Activated T-cell treated with anti-CD3 and anti-CD28 coated beads for 48 hours (primary cell): ENCODE measurements around the gene AQP5.

Experiments used
- DNase-seq: peaks from one replicate; pipeline ENCODE4 v3.0.0-alpha.2; 2020; ENCODE audit warnings: low read depth

The AQP5 gene

DNA sequence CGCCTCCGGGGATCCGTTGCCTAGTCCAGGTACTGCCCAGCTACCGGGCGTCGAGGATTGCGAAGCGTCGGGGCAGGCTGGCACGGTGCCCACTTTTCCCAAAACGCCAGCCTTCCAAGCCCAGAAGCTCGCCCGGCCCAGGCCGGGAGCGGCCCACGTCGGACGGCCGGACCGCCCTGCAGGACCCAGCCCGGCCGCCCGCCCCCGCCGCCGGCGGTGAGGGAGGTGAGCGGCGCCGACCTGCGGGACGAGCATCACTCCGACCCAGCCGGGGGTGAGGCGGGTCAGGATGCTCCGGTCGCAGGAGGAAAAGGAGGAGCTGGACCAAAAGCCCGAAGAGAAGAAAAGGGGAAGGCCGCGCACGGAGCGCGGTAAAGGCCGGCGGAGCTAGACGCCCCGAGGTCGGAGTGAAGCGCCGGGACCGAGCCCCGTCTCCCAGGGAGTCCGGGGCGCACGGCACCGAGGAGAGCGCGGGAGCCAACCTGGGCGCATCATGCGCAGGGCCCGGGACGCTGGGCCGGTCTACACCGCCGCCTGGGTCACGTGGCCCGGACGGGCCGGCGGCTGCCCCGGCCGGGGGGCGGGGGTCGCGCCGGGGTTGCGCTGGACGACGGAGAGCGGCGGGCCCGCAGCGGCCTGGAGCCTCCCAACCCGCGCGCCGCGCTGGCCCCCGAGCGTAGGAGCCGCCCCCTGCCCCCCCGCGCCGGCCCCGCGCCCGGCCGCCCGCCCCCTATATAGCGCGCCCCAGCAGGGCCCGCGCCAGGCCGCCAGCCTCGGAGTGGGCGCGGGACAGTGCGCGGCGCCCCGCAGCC lies at the start of gene AQP5:
Gene AQP5, plus strand, starts transcription at position 762 of the 812 bp plus-strand sequence. CDS start 146 bp downstream, outside the sequence.
- no peak for DNase-seq

DNA sequence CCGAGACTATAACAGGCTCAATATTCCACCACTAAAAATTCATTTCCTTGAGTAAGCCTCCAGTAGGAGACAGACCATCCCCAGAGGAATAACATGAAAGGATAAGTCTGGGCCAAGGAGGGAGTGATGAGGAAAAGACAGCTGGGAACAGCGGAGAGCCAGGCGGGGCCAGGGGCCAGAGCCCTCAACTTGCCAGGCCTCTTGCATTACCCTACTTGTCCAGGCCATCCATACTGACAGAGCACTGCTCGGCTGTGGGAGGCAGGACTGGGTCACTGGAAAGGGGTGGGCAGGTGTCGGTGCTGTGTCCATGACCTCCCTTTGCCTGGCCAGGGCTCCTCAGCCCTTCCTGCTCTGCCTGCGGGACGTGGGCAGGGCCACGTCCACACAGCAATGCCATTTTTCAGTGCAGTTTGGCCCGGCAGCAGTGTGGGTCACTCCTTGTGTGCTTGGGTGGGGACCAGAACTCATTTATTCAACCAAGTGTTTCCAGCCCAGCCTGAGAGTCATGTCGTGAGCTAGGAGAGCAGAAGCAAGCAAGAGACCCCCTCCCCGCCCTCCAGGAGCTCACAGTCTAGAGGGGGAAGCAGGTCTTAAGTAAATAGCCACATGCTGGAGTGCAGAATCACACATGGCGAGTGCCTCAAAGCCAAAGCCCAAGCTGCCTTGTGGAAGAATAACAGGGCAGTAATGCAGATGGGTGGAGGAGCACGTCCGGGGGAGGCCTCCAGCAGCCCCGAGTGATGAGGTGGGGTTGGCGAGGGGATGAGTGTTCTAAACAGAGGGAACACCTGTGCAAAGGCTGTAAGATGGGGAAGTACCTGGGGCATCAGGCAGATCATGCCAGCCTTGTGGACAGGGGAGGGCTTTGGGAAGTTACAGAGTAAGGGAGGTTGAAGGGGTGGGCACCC lies 49.1 kb upstream of the AQP5 start:
- no peak for DNase-seq

DNA sequence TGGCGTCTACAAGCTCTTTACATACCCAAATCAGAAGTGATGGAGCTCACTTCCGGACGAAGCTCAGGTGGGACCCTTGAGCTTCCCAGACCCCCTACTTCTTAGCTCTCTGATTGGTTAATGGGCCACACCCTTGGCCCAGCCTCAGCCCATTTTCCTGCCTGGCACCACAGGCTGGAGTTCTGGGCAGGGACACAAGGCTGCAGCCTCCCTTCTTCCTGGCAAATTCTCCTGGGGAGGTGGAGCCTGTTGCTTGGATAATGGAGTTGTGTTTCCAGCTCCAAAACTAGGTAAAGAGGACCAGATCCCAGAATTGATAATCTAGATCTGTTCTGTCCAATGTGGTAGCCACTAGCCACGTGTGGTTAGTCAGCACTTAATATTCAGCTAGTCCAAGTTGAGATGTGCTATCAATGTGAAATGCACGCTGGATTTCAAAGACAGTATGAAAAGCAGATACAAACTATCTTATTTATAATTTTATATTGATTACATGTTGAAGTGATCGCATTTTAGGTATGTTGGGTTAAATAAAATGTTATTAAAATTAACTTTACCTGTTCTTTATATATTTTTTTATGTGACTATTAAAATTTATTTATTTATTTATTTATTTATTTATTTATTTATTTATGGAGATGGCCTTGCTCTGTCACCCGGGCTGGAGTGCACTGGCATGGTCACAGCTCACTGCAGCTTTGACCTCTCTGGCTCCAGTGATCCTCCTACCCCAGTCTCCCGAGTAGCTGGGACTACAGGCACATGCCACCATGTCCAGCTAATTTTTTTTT lies 45.3 kb upstream of the AQP5 start:
- DNase-seq: no peak

DNA sequence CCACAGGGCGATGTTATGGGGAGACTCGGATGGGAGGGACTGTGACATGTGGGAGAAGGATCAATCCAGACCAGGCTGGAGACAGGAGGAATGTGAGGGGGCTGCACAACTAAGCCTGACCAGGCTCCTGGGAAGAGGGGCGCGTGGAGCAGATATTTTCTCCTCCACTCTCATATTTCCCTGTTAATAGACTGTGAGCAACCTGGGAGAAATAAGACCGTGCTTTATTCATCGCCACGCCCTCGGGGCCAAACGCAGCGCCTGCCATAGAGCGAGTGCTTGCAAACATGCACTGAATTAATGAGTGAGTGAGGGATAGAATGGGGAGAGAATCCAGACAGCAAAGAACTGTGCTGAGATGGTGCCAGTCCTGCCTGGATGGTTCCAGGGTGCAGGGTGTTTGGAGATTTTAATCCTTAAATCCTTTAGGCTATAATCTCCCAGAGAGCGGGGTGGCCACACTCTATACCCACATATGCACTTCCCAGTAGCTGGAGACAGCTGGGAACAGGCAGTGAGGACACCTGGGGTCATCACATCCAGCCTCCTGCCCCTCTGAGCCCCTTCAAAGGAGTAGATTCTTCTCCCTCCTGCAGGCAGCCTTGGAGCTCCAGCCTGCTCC lies 44.4 kb upstream of the AQP5 start:
- DNase-seq: no peak

DNA sequence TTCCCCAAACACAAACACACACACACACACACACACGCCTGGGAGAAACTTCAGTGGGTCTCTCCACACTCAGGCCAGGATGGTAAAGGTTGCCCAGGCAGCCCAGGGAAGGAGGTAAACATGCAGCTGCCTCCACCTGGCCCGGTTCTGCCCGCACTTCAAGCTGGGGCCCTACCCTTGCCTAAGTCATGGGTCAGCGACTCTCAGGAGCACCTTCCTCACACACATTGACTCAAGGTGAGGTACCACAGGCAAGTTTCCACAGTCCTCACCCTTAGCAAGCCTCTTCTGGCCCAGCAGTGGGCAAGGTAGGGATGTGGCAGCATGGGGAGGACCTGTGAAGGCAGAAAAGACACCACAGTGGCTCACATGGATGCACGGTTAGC lies 43.9 kb upstream of the AQP5 start:
- no peak for DNase-seq

DNA sequence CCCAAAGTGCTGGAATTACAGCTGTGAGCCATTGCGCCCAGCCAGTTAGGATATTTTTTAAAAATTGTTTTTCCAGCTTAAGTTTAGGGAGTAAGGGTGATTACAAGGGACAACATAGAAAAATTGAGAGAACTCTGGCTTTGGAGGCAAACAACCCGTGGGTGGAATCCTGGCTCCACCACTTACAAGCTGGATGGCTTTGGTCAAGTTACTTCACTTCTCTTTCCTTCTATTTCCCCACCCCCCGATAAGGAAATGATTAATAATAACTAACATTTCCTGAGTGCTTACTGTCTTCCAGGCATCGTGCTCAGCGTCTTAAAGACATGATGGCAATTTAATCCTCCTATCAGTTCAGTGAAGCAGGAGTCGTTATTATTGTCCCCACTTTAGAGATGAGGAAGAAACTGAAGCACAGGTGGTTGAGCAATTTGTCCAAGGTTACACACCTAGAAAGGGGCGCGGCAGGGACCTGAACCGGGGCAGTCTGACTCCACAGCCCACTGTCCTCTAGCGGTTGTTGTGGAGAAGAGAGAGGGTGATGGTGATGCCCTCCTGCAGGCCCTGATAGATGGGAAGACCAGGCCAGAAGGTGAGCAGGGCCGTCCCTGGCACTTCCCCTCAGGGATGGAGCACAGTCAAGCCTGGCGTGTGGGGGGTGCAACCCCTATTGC lies 41.3 kb upstream of the AQP5 start:
- DNase-seq: no peak

DNA sequence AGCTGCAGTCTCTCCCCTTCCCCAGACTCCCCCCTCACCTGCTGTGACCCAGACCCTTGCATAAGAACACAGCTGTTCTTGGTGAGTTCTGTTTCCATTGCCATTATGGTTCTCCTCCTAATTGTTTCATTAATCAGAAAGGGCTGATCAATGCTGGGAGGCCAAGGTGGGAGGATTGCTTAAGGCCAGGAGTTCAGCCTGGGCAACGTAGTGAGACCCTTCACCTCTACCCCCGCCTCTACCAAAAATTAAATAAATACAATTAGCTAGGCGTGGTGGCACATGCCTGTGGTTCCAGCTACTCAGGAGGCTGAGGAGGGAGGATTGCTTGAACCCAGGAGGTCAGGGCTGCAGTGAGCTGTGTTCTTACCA lies 40.8 kb upstream of the AQP5 start:
- no peak for DNase-seq

DNA sequence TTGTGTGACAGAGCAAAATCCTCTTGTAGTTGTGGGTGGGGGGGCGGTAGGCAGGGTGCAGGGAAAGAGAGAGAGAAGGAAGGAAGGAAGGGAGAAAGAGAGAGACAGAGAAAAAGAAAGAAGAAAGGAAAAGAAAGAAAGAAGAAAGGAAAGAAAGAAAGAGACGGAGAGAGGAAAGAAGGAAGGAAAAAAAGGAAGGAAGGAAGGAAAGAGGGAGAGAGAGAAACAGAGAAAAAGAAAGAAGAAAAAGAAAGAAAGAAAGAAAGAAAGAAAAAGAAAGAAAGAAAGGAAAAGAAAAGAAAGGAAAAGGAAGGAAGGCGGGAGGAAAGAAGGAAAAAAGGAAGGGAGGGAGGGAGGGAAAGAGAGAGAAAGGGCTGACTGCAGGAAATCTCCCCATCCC lies 40.4 kb upstream of the AQP5 start:
- DNase-seq: no peak

DNA sequence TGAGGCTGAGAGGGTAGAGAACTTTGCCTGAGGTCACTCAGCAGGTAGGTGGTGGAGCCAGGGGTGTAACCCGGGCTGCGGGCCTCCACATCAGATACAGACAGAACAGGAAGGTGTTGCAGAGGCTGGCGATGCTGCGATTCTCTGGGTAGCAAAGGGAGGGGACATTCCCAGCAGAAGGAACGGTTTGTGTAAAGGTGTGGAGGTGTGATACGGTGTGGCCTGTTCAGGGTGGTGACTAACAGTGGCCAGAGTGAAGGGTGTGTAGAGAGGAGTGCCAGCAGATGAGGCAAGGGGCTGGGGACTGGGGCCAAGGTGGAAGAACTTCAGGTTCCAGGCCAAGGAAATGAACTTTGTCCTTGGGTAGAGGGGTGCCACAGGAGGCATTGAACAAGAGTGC lies 39.7 kb upstream of the AQP5 start:
- no peak for DNase-seq

DNA sequence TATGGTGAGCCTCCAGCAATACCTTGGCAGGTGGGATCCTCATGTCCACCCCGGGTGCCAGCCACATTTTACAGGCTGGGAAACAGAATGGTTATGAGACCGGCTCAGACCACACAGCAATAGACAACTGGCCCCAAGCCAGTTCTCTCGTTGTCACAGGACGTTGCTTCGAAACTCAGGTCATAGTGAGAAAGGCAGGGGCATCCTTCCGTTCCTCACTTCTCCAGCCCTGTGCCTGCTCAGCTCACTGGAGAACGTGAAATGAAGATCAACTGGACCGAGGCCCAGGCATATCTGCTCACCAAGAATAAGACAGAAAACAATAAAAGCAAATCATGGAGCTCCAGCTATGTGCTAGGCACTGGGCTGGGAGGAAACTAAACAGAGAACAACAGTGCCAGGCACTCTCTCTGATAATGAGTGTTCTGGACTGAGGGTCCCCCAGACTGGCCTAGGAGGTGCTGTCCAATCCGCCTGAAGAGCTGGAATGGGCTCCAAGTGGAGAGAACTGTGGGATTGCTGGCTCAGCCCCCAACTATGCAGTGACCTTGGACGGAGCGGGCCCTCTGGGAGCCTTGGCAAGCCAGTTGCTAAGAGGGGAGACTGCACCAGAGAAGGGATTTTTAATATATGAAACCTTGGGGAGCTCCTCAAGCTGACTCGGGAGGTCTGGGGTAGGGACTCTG lies 39.2 kb upstream of the AQP5 start:
- no peak for DNase-seq

DNA sequence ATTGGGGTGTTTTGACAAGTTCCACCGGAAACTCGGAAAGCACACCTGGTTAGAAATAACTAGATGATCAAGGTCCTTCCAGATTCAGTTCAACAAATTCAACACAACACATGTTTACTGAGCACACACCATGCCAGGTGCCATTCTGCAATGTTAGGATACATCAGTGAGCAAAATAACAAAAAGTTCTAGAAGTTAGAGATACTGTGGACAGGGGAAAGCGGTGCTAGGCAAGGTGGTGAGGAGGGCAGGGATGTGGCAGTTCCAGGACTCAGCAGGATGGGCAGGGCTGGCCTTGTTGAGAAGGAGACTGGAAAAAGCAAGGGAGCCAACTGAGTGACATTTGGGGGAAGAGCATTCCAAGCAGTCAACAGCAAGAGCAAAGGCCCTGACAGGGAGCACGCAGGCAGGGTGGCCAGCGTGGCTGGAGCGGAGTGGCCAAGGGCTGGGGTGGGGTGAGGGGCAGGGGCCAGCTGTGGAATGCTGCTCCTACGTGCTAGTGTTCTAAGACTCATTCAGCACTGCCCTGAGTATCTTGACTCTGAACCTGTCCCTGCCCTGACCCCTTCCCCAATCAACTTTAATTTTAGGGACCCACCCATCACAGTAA lies 38.5 kb upstream of the AQP5 start:
- no peak for DNase-seq

DNA sequence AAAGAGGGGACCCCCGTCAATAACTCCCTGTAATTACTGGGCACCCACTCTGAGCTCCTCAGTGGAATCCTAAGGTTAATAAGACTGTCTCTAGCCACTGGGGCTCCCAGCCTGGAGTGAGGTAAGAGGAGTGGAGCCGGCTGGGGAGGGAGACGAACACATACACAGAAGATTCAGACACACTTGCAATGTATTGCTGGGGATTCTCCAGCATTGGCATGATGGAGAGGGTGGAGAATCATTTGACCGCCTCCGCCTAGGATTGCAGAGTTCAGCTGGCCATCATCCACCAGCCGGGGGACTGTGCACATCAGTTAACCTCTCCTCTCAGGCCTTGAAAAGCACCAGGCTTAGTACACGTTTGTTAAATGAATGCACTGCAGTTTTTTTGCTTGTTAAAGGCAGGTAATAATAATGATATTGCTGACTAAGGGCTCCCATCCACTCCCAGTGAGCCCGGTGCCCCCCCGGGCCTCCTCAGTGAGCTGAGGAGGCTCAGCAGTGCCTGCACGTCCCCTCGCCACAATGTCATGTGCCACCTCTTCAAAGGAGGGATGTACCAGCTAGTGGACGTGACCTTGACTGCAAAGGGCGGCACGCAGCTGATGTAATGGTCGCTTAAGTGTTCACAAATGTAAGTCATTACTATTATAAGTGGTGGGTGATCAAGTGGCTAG lies 37.7 kb upstream of the AQP5 start:
- no peak for DNase-seq

DNA sequence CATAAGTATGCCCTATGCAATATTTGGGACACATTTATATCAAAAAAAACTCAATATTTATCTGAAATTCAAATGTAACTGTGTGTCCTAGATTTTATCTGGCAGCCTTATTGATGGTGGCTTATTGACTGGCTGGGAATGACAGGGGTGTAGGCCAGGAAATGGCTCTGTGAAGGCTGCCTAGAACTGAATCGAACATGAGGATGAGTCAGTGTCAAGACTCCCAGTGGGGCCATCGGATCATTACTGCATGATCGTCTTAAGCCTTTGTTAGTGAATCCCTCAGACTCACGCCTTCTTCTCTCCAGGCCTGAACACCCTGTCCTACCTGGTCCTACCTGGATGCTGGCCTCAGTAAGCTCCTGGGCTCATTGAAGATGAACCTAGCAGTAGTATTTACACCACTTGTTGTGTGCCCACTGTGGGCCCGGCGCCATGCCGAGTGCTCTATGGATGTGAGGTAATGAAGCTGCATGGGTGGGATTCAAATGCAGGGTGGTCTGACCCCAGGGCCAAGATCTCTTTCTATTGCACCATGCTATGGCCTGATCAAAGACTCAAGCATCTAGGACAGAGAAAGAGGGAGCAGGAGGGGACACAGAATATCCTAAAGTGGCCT lies 36.9 kb upstream of the AQP5 start:
- DNase-seq: no peak

DNA sequence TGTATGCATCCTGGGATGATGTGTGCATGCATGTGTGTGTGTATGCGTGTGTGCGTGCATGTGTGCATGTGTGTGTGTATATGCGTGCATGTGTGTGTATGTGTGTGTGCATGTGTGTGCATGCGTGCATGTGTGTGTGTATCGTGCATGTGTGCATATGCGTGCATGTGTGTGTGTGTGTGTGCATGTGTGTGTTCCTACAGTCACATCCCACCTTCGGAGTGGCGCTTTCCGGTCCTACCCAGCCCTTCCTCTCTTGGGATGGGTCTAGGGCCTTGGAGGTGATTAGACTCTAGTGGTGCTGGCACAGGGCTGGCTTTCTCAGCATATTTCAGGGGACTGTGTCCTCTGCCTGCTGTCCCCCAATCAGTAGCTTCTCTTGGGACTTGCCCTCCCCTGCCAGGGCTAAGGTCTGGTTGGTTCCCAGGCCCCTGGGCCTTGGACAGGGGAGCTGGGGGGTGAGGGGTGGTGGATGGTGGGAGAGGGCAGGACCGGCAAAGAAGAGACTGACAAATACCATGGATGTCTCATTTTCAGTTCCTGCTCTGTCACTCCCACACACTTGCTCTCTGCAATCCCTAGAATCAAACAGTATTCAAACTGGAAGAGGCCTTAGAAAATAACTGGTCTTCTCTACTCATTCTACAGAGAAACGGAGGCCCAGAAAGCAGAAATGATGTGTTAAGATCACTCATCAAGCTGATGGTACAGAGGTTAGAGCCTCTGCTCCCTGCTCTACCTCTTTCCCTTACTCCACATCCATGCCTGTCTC lies 36.1 kb upstream of the AQP5 start:
- no peak for DNase-seq

DNA sequence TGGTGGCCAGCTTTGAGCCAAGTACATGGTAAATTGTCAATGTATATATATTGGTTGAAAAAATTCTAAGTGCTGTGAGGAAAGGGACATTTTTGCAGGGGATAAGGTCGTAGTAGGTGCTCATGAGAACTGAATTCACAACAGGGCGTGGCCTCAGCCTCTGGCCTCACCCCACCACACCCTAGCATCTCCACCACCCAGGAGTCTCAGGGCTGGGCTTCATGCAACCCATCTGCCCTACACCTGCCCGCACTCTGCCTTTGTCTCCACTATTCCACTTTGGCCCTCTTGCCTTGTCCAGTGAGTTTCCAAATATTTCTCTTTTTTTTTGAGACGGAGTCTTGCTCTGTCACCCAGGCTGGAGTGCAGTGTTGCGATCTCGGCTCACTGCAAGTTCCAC lies 33.2 kb upstream of the AQP5 start:
- DNase-seq: no peak

DNA sequence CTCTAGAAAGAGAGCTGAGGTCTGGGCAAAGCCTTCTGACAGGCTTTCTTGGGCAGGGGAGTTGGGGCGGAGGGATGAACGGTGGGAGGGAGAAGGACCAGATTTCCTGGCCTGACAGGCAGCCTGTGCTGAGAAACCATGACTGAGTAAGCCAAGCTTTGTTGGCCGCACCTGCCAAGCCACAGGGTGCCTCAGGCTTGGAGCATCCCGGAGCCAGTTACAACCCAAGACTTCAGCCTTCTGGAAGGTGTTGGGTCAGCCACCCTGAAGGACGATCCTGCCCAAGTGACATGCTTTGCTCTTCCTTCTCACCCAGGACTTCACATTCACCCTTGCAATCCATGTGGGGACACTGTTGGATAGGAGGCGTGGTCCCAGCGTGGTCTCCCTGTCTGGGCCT lies 32.1 kb upstream of the AQP5 start:
- no peak for DNase-seq

DNA sequence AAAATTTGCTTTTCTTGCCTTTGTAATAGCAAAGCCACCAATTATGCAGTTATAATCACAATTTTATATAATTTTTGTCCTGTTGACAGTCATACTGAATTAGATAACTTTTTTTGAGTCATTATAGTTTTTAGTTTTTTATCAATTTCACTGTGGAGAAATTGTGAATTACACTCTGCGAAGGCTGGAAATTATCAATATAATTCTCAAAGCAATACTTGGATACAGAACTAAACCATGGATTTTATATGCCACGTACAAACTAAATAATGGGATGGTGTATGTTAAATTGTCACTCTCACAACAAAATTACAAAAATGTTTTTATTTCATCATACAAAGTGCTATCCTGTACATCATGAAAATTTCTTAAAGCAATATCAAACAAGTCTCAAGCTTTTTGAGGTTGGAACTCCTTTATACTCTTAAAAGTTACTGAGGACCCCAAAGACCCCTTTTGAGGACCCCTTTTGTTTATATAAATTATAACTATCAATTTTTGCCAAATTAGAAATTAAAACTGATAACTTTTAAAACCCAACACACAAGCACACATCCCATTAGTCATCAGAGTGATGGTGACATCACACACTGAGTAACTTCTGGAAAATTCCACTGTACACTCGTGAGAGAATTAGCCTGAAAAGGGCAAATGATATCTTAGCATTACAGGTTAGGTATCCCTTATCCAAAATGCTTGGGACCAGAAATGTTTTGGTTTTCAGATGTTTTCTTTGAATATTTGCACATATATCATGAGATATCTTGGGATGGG lies 31.0 kb upstream of the AQP5 start:
- DNase-seq: no peak

DNA sequence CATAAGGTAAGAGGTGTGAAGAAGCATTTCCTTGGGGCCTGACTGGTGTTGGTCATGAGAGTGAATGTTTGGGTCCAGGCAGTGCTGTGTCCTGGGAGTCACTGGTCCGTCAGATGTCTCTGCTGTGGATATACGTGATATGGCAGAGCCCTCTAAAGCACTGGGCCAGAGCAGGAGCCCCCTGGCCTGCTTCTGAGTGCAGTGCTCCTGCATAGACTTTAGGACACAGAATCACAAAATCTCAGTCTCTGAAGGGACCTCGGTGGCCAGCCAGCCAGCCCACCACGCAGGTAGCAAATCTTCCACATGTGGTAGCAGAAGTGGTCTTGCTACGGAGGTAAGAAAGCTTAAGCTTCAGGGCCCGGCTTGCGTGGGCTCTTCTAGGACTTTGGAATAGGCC lies 29.6 kb upstream of the AQP5 start:
- no peak for DNase-seq
